Neural cell (in vitro differentiated cells): ENCODE measurements around the gene MRGPRE.

ENCODE experiments used
- CTCF ChIP-seq: fragments of 450-650 bp; IDR thresholded peaks from 2 replicates; pipeline ENCODE4 v1.5.1; 2014; ENCODE audit warnings: antibody characterized with exemption, mild to moderate bottlenecking, moderate library complexity; ENCODE audit not compliant: poor library complexity, severe bottlenecking
- EP300 ChIP-seq: fragments of 450-650 bp; conservative IDR thresholded peaks from 2 replicates; pipeline ENCODE4 v1.6.1; 2014; ENCODE audit warnings: antibody characterized with exemption, mild to moderate bottlenecking, moderate library complexity; ENCODE audit not compliant: poor library complexity, severe bottlenecking
- EZH2 ChIP-seq: fragments of 200-600, 300-800 bp; shearing (Covaris generic), sonication (generic); IDR thresholded peaks from 2 replicates; pipeline ENCODE4 v1.6.1; 2014; ENCODE audit warnings: antibody characterized with exemption, low read length, borderline replicate concordance, mild to moderate bottlenecking; ENCODE audit not compliant: insufficient read depth, poor library complexity, severe bottlenecking
- MXI1 ChIP-seq: fragments of 450-650 bp; conservative IDR thresholded peaks from 2 replicates; pipeline ENCODE4 v1.6.1; 2014; ENCODE audit warnings: antibody characterized with exemption, mild to moderate bottlenecking; ENCODE audit not compliant: poor library complexity, severe bottlenecking
- POLR2AphosphoS5 ChIP-seq: IDR thresholded peaks from 2 replicates; pipeline ENCODE4 v1.6.1; 2012
- RAD21 ChIP-seq: fragments of 450-650 bp; conservative IDR thresholded peaks from 2 replicates; pipeline ENCODE4 v1.6.1; 2014; ENCODE audit warnings: antibody characterized with exemption, mild to moderate bottlenecking, moderate library complexity
- REST ChIP-seq: IDR thresholded peaks from 2 replicates; pipeline ENCODE4 v1.6.1; 2012; ENCODE audit warnings: borderline replicate concordance
- SMC3 ChIP-seq: fragments of 450-650 bp; conservative IDR thresholded peaks from 2 replicates; pipeline ENCODE4 v1.6.1; 2014; ENCODE audit warnings: antibody characterized with exemption, mild to moderate bottlenecking, moderate library complexity; ENCODE audit not compliant: poor library complexity
- TAF1 ChIP-seq: IDR thresholded peaks from 2 replicates; pipeline ENCODE4 v1.6.1; 2012; ENCODE audit warnings: low read depth

GRCh38 chr11:3190600-3190999, 41.6 kb downstream of the MRGPRE start:
- no peak for TF ChIP-seq CTCF
- TF ChIP-seq EP300: no peak
- no peak for TF ChIP-seq MXI1
- TF ChIP-seq EZH2: no peak
- no peak for TF ChIP-seq SMC3
- TF ChIP-seq POLR2AphosphoS5: no peak
- no peak for TF ChIP-seq REST
- TF ChIP-seq TAF1: no peak
- TF ChIP-seq RAD21: no peak
